MM.1S (cell line): ENCODE data around the gene IQGAP2.
A peak's percentile ranks its signal among the peaks of the same experiment; 100 is the strongest.

Source experiments
- DNase-seq: peaks from one replicate; pipeline ENCODE4 v3.0.0-alpha.2; 2015
- H2AFZ ChIP-seq: fragments of 300-600 bp; sonication (generic); 2 replicates; pipeline ENCODE4 v1.6.0; 2016; ENCODE audit warnings: antibody characterized with exemption, low read length
- H3F3A ChIP-seq: fragments of 300-600 bp; sonication (generic); 2 replicates; pipeline ENCODE4 v1.6.1; 2016; ENCODE audit warnings: mild to moderate bottlenecking, antibody characterized with exemption, low read length, moderate library complexity, mixed read lengths; ENCODE audit not compliant: insufficient read depth
- H3K27ac ChIP-seq: fragments of 300-600 bp; sonication (generic); 2 replicates; pipeline ENCODE4 v1.5.1; 2016; ENCODE audit warnings: mild to moderate bottlenecking, low read length
- H3K27me3 ChIP-seq: fragments of 300-600 bp; sonication (generic); replicated peaks from 2 replicates; pipeline ENCODE4 v1.6.0; 2016; ENCODE audit warnings: low read length; ENCODE audit not compliant: insufficient read depth
- H3K36me3 ChIP-seq: fragments of 300-600 bp; sonication (generic); replicated peaks from 2 replicates; pipeline ENCODE4 v1.6.1; 2016; ENCODE audit warnings: mild to moderate bottlenecking, low read length, mixed read lengths; ENCODE audit not compliant: insufficient read depth
- H3K4me1 ChIP-seq: fragments of 300-600 bp; sonication (generic); 2 replicates; pipeline ENCODE4 v1.6.1; 2016; ENCODE audit warnings: low read length, mixed read lengths
- H3K4me2 ChIP-seq: fragments of 300-600 bp; sonication (generic); 2 replicates; pipeline ENCODE4 v1.6.0; 2016; ENCODE audit warnings: low read depth, low read length
- H3K4me3 ChIP-seq: fragments of 300-600 bp; sonication (generic); 2 replicates; pipeline ENCODE4 v1.5.1; 2016; ENCODE audit warnings: low read length, mixed read lengths
- H3K79me2 ChIP-seq: fragments of 300-600 bp; sonication (generic); 2 replicates; pipeline ENCODE4 v1.6.1; 2016; ENCODE audit warnings: mixed run types, low read length, mixed read lengths
- H3K9ac ChIP-seq: fragments of 300-600 bp; sonication (generic); 2 replicates; pipeline ENCODE4 v1.6.1; 2016; ENCODE audit warnings: low read length, mixed read lengths
- H3K9me2 ChIP-seq: fragments of 300-600 bp; sonication (generic); replicated peaks from 2 replicates; pipeline ENCODE4 v1.6.1; 2016; ENCODE audit warnings: mild to moderate bottlenecking, low read length, mixed read lengths; ENCODE audit not compliant: insufficient read depth
- H3K9me3 ChIP-seq: fragments of 300-600 bp; sonication (generic); replicated peaks from 2 replicates; pipeline ENCODE4 v1.6.1; 2016; ENCODE audit warnings: mild to moderate bottlenecking, low read length, mixed read lengths; ENCODE audit not compliant: insufficient read depth
- H4K20me1 ChIP-seq: fragments of 300-600 bp; sonication (generic); 2 replicates; pipeline ENCODE4 v1.6.1; 2016; ENCODE audit warnings: mild to moderate bottlenecking, low read length, moderate library complexity, mixed read lengths; ENCODE audit not compliant: insufficient read depth
- EZH2 ChIP-seq: fragments of 300-600 bp; sonication (generic); optimal IDR thresholded peaks from 2 replicates; pipeline ENCODE3; 2017; ENCODE audit warnings: low read depth, mild to moderate bottlenecking, antibody characterized with exemption, low read length, mixed read lengths
- EZH2phosphoT487 ChIP-seq: fragments of 300-600 bp; sonication (generic); IDR thresholded peaks from 2 replicates; pipeline ENCODE4 v1.6.1; 2018; ENCODE audit warnings: antibody characterized with exemption, low read length
- TF ChIP-seq, protein P1 (sequence below): fragments of 300-600 bp; sonication (generic); IDR thresholded peaks from 2 replicates; pipeline ENCODE4 v1.5.1; 2016; ENCODE audit warnings: antibody characterized with exemption, low read length, mixed read lengths

Gene IQGAP2

DNA sequence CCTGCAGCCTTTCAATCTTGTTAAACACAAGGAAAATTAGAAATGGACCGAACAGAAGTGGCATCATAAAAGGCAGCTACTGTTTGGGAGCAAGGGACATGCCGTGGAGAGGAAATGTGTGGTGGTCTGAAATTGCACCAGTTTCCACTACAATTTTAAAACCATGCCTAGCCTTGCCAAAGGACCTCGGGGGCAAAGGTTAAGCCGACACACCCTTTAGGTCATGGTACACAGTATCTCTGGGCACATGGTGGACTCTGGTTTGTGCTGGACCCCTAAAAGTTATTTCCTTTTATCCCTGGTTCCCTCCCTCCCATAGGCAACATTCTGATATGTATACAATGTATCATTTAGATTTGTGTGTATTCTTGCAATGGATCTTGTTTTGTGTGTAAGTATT is 142.1 kb downstream of the IQGAP2 start:
- Histone ChIP-seq H3K4me1 (peaks cover 58% of the 10 kb centered on the region), H2AFZ (no peak overlapping the region), H3K9me3 (no peaks in the 10 kb centered on the region), H3F3A (peaks cover 27% of the 10 kb centered on the region), H3K4me3 (no peak overlapping the region), H3K79me2 (peaks cover 77% of the 10 kb centered on the region), H3K27ac (0 out of 2 replicates have a peak overlapping the region, but pooled peaks have one; percentile 86), H3K4me2 (no peak overlapping the region), H3K36me3 (no peaks in the 10 kb centered on the region), H3K9me2 (no peaks in the 10 kb centered on the region), H4K20me1 (no peaks in the 10 kb centered on the region), H3K27me3 (no peaks in the 10 kb centered on the region), H3K9ac (no peak overlapping the region)
- no peak for TF ChIP-seq EZH2phosphoT487
- TF ChIP-seq, protein P1, sequence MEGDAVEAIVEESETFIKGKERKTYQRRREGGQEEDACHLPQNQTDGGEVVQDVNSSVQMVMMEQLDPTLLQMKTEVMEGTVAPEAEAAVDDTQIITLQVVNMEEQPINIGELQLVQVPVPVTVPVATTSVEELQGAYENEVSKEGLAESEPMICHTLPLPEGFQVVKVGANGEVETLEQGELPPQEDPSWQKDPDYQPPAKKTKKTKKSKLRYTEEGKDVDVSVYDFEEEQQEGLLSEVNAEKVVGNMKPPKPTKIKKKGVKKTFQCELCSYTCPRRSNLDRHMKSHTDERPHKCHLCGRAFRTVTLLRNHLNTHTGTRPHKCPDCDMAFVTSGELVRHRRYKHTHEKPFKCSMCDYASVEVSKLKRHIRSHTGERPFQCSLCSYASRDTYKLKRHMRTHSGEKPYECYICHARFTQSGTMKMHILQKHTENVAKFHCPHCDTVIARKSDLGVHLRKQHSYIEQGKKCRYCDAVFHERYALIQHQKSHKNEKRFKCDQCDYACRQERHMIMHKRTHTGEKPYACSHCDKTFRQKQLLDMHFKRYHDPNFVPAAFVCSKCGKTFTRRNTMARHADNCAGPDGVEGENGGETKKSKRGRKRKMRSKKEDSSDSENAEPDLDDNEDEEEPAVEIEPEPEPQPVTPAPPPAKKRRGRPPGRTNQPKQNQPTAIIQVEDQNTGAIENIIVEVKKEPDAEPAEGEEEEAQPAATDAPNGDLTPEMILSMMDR, result no peak
- no peak for TF ChIP-seq EZH2
- no peak for DNase-seq

DNA sequence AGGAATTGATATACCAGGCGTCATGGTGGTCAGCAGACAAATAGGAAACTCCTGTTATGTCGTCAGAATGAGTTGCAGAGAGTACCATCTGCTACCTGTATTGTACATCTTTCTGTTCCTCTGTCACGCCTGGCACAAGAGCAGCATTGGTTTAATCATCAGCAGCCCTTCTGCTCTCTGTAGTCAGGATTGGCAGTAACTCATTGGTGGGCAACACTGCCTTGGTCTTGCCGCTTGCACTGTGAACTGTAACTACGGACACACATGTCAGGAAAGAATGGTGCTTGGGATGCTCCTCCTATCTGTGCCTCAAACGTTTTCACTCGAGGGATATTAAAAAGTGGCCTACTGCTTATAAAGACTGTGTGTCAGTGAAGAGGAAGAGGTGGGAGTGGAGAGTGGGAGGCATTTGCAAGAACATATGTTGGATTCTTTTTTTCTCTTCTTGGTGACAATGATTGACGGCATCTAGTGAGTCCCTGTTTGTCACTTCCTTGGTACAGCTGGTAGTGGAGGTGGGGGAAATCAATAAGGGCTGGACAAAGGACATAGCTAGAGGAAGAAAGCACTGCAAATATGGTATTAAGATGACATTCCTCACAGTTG is 143.5 kb downstream of the IQGAP2 start:
- peaks cover 27% of the 10 kb centered on the region for H3F3A ChIP-seq
- H3K79me2 ChIP-seq, result peaks cover 66% of the 10 kb centered on the region
- TF ChIP-seq EZH2phosphoT487, result no peak
- peak overlapping the region; percentile 73 for H3K9ac ChIP-seq
- H3K4me3 ChIP-seq, result peak overlapping the region; percentile 52
- 0 out of 2 replicates have a peak overlapping the region, but pooled peaks have one; percentile 17 for H2AFZ ChIP-seq
- H3K9me3 ChIP-seq, result no peaks in the 10 kb centered on the region
- H3K4me1 ChIP-seq, result peaks cover 58% of the 10 kb centered on the region
- H3K36me3 ChIP-seq, result no peaks in the 10 kb centered on the region
- H3K4me2 ChIP-seq, result peak overlapping the region; percentile 94
- peak overlapping the region; percentile 86 for H3K27ac ChIP-seq
- no peaks in the 10 kb centered on the region for H3K27me3 ChIP-seq
- H3K9me2 ChIP-seq, result no peaks in the 10 kb centered on the region
- peak; percentile 38 for DNase-seq
- no peaks in the 10 kb centered on the region for H4K20me1 ChIP-seq

DNA sequence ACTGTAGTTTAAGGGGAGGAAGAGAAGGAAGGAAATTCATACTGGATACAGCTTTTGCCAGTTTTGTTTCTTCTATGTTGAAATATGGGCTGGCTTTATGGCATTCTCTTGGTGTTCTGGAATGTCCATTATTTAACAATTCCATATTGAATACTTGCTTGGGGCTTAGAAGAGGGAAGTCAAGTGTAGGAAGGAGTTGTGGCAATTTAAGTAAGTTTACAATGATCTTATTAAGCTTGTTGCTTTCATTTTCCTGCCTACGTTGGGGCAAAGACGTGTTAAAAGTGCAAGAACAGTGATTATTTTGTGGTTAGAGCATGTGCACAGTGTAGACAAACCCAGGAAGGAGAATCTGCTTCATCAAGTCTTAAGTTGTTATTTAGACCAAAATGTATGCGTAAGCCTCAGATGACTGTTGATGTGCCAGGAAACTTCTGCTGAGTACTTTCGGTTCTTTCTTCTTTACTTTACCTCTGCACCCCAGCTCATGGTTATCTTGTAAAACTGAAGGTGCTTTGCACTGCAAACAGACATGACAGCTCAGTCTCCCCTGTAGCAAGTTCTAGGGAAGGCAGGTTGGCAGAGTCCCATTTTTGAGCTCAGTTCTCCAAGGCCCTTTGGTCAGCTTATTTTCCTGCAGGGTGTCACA is 144.3 kb downstream of the IQGAP2 start:
- peaks cover 27% of the 10 kb centered on the region for H3F3A ChIP-seq
- H3K36me3 ChIP-seq, result no peaks in the 10 kb centered on the region
- no peaks in the 10 kb centered on the region for H3K9me2 ChIP-seq
- peak overlapping the region; percentile 86 for H3K27ac ChIP-seq
- DNase-seq, result peak; percentile 93
- H3K9ac ChIP-seq, result peak overlapping the region; percentile 73
- no peak overlapping the region for H2AFZ ChIP-seq
- H3K4me3 ChIP-seq, result peak overlapping the region; percentile 52
- H3K9me3 ChIP-seq, result no peaks in the 10 kb centered on the region
- H4K20me1 ChIP-seq, result no peaks in the 10 kb centered on the region
- H3K79me2 ChIP-seq, result peaks cover 63% of the 10 kb centered on the region
- no peaks in the 10 kb centered on the region for H3K27me3 ChIP-seq
- peaks cover 58% of the 10 kb centered on the region for H3K4me1 ChIP-seq
- H3K4me2 ChIP-seq, result peak overlapping the region; percentile 94
- TF ChIP-seq EZH2 (no peak), EZH2phosphoT487 (no peak)
- TF ChIP-seq, protein P1, result no peak
